ENCODE data around the gene MAD1L1.

DNA sequence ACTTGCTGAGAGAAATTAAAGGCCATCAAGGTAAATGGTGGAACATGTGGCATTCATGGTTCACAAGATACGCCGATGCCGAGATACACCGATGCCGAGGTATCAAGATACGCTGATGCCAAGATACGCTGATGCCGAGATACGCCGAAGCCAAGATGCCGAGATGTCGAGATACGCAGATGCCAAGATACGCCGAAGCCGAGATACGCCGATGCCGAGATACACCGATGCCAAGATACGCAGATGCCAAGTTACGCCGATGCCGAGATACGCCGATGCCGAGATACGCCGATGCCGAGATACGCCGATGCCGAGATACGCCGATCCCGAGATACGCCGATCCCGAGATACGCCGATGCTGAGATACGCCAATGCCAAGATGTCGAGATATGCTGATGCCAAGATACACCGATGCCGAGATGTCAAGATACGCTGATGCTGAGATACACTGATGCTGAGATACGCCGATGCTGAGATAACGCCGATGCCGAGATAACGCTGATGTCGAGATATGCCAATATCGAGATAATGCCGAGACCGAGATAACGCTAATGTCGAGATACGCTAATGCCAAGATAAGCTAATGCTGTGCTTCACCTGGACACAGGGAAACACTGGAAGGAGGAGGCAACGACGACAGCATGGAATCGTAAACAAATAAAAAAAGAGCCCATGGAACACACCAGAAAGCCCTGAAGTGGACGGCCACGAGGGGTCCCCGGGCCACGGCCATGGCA lies 172.6 kb downstream of the MAD1L1 start:
- TF ChIP-seq CTCF (conservative IDR thresholded peaks at IDR 0.05; ENCODE audit: low read length) (no peak), EZH2phosphoT487 (IDR thresholded peaks at IDR 0.05; ENCODE audit: borderline replicate concordance, low read depth, low read length) (no peak)

All from OCI-LY7 (cell line).